KOPT-K1 (cell line): ENCODE data around the gene ZNF648.
"Not testable (repeated sequence)": the region's sequence is repeated elsewhere in the genome, so short reads cannot be mapped to it uniquely, and the experiment has no call there.

Source experiments
- H3K27ac ChIP-seq: fragments of 200-600 bp; sonication (generic); 2 replicates; pipeline ENCODE4 v1.5.1; 2016; ENCODE audit warnings: antibody characterized with exemption, mild to moderate bottlenecking, low read depth, low read length; ENCODE audit not compliant: poor library complexity, severe bottlenecking
- H3K36me3 ChIP-seq: fragments of 200-600 bp; sonication (generic); 2 replicates; pipeline ENCODE4 v1.5.1; 2017; ENCODE audit warnings: antibody characterized with exemption, mild to moderate bottlenecking, low read length, moderate library complexity; ENCODE audit not compliant: insufficient read depth
- H3K9me3 ChIP-seq: fragments of 200-600 bp; sonication (generic); 2 replicates; pipeline ENCODE4 v1.5.1; 2017; ENCODE audit warnings: antibody characterized with exemption, low read length, mild to moderate bottlenecking; ENCODE audit not compliant: insufficient read depth, poor library complexity, severe bottlenecking

ZNF648 gene

GRCh38 chr1:182015360-182015759 is 46.2 kb downstream of the ZNF648 start:
- peaks cover 5% of the 10 kb centered on the region for H3K9me3 ChIP-seq
- H3K36me3 ChIP-seq, result no peaks in the 10 kb centered on the region
- no peak overlapping the region for H3K27ac ChIP-seq

GRCh38 chr1:182010800-182011370 is 50.6 kb downstream of the ZNF648 start:
- H3K36me3 ChIP-seq, H3K27ac ChIP-seq, H3K9me3 ChIP-seq: not testable (repeated sequence)

GRCh38 chr1:182005398-182005797 is 56.1 kb downstream of the ZNF648 start:
- not testable (repeated sequence) for H3K27ac ChIP-seq, H3K9me3 ChIP-seq, H3K36me3 ChIP-seq

- Histone ChIP-seq H3K27ac (no peak overlapping the region), H3K9me3 (no peaks in the 10 kb centered on the region), H3K36me3 (no peaks in the 10 kb centered on the region)
These were observed 56.9 kb downstream of the ZNF648 start for GRCh38 chr1:182004601-182005000.
